OCI-LY7 (cell line): ENCODE measurements around the gene TMEM222. TPM values are rescaled to one million over a fixed set of nuclear protein-coding genes. Genes with fewer than 3 reads are reported as not detected.

Experiments
- BruUV-seq: library from RNA; stranded (reverse); fragments of 400-500 nt; replicated peaks from 2 replicates; lab custom pipeline; 2021; lab: Mats Ljungman, UMichigan
- CTCF ChIA-PET: fragments of 300-600 bp; sonication (Branson Sonifier 250); formaldehyde crosslinking; loops from one replicate; lab custom pipeline; 2022; ENCODE audit warnings: antibody characterized with exemption; ENCODE audit not compliant: unreplicated experiment; lab: Charles Lee
- POLR2A ChIA-PET: fragments of 300-600 bp; sonication (Branson Sonifier 250); formaldehyde crosslinking; loops from one replicate; lab custom pipeline; 2022; ENCODE audit warnings: antibody characterized with exemption; lab: Charles Lee
- DNase-seq: peaks from one replicate; pipeline ENCODE4 v3.0.0-alpha.2; 2015; ENCODE audit warnings: low spot score
- H2AFZ ChIP-seq: fragments of 200-600 bp; sonication (generic), shearing (Covaris generic); 2 replicates; pipeline ENCODE4 v1.6.1; 2014; ENCODE audit warnings: mild to moderate bottlenecking, antibody characterized with exemption, low read length, moderate library complexity
- H3K27ac ChIP-seq: fragments of 200-600 bp; sonication (generic); 2 replicates; pipeline ENCODE4 v1.5.1; 2014; ENCODE audit warnings: mixed run types, low read depth, mild to moderate bottlenecking, moderate library complexity, low read length, inconsistent platforms; ENCODE audit not compliant: poor library complexity, severe bottlenecking
- H3K36me3 ChIP-seq: fragments of 200-600 bp; sonication (generic); 2 replicates; pipeline ENCODE4 v1.6.1; 2014; ENCODE audit warnings: mild to moderate bottlenecking, antibody characterized with exemption, low read length, moderate library complexity, mixed read lengths; ENCODE audit not compliant: insufficient read depth
- H3K4me1 ChIP-seq: fragments of 200-600 bp; sonication (generic); 2 replicates; pipeline ENCODE4 v1.5.1; 2014; ENCODE audit warnings: mild to moderate bottlenecking, low read length; ENCODE audit not compliant: insufficient read depth, poor library complexity, severe bottlenecking
- H3K4me2 ChIP-seq: fragments of 200-600 bp; sonication (generic); 2 replicates; pipeline ENCODE4 v1.6.1; 2014; ENCODE audit warnings: mild to moderate bottlenecking, low read length
- H3K4me3 ChIP-seq: fragments of 200-600 bp; sonication (generic); 2 replicates; pipeline ENCODE4 v1.5.1; 2014; ENCODE audit warnings: mild to moderate bottlenecking, low read depth, low read length; ENCODE audit not compliant: poor library complexity, severe bottlenecking
- H3K79me2 ChIP-seq: fragments of 200-600 bp; sonication (generic); 2 replicates; pipeline ENCODE4 v1.6.1; 2016; ENCODE audit warnings: low read depth, mild to moderate bottlenecking, low read length, moderate library complexity, mixed read lengths; ENCODE audit not compliant: insufficient read depth
- H3K9me2 ChIP-seq: fragments of 200-600 bp; sonication (generic); 2 replicates; pipeline ENCODE4 v1.6.1; 2016; ENCODE audit warnings: mild to moderate bottlenecking, low read length, mixed read lengths; ENCODE audit not compliant: insufficient read depth
- H3K9me3 ChIP-seq: fragments of 200-600 bp; sonication (generic); 2 replicates; pipeline ENCODE4 v1.6.1; 2014; ENCODE audit warnings: mild to moderate bottlenecking, mixed run types, low read length, mixed read lengths
- H4K20me1 ChIP-seq: fragments of 200-600 bp; sonication (generic); 2 replicates; pipeline ENCODE4 v1.6.1; 2014; ENCODE audit warnings: mild to moderate bottlenecking, antibody characterized with exemption, low read length, moderate library complexity, mixed read lengths; ENCODE audit not compliant: insufficient read depth
- EZH2phosphoT487 ChIP-seq: fragments of 200-600 bp; sonication (generic); IDR thresholded peaks from 2 replicates; pipeline ENCODE4 v1.6.1; 2018; ENCODE audit warnings: low read depth, borderline replicate concordance, mild to moderate bottlenecking, mixed run types, antibody characterized with exemption, low read length, moderate library complexity, mixed read lengths
- intact Hi-C: fragments of 100-400 bp; cut with micrococcal nuclease; formaldehyde crosslinking; loops from one replicate; pipeline ENCODE4 v1.10.0; 2022; ENCODE audit not compliant: unreplicated experiment
- total RNA-seq, 2 experiments: library from RNA; depleted of rRNA in 1 of 2; stranded (reverse); fragments of >200 nt in 1 of 2; shearing (Covaris generic) in 1 of 2; gene quantifications; 2 replicates each; pipeline ENCODE4 v1.2.3, GENCODE V29; 2014 to 2022
- TF ChIP-seq, protein P1 (sequence below): fragments of 200-600 bp; sonication (generic); conservative IDR thresholded peaks from 2 replicates; pipeline ENCODE4 v1.5.1; 2014; ENCODE audit warnings: mild to moderate bottlenecking, antibody characterized with exemption, low read length, moderate library complexity, mixed read lengths

TMEM222 gene
- total RNA-seq, 2 experiments from 2014 or later = 29.5 to 43.4 TPM

DNA sequence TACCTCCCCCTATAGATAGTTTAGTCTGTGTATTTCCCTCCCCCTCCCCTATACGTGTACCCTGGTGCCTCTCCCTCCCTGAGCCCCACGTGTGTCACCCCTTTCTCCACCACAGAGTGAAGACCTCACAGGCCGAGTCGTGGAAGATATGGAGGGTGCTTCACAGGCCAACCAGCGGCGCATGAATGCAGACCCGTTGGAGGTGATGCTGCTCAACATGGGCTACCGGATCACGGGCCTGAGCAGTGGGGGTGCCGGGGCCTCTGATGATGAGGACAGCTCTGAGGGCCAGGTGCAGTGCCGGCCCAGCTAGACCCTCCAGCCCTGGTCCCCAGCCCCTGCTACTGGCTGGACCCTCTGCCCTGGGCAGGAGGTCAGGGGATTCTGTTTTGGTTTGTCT is 15.9 kb upstream of the TMEM222 start:
- no peaks in the 10 kb centered on the region for H3K79me2 ChIP-seq
- H3K4me2 ChIP-seq = no peak overlapping the region
- intact Hi-C loops = loop anchor here (10.0 kb wide), 1 partner anchor 49 kb away; no protein-coding TSS in a partner anchor
- no peak for TF ChIP-seq EZH2phosphoT487
- TF ChIP-seq, protein P1, sequence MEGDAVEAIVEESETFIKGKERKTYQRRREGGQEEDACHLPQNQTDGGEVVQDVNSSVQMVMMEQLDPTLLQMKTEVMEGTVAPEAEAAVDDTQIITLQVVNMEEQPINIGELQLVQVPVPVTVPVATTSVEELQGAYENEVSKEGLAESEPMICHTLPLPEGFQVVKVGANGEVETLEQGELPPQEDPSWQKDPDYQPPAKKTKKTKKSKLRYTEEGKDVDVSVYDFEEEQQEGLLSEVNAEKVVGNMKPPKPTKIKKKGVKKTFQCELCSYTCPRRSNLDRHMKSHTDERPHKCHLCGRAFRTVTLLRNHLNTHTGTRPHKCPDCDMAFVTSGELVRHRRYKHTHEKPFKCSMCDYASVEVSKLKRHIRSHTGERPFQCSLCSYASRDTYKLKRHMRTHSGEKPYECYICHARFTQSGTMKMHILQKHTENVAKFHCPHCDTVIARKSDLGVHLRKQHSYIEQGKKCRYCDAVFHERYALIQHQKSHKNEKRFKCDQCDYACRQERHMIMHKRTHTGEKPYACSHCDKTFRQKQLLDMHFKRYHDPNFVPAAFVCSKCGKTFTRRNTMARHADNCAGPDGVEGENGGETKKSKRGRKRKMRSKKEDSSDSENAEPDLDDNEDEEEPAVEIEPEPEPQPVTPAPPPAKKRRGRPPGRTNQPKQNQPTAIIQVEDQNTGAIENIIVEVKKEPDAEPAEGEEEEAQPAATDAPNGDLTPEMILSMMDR = no peak
- H2AFZ ChIP-seq = no peak overlapping the region
- no peaks in the 10 kb centered on the region for H3K9me2 ChIP-seq
- ChIA-PET POLR2A (interaction anchor here (0.6 kb wide), 1 partner anchor 32 kb away, joined by 4 read pairs; no protein-coding TSS in a partner anchor), CTCF (no interaction called here)
- no peak for DNase-seq
- H3K36me3 ChIP-seq = no peaks in the 10 kb centered on the region
- H3K4me1 ChIP-seq = peaks cover 11% of the 10 kb centered on the region
- H3K9me3 ChIP-seq = no peaks in the 10 kb centered on the region
- no peak overlapping the region for H3K4me3 ChIP-seq
- H4K20me1 ChIP-seq = no peaks in the 10 kb centered on the region
- no TSS peak for BruUV-seq
- no peak overlapping the region for H3K27ac ChIP-seq

DNA sequence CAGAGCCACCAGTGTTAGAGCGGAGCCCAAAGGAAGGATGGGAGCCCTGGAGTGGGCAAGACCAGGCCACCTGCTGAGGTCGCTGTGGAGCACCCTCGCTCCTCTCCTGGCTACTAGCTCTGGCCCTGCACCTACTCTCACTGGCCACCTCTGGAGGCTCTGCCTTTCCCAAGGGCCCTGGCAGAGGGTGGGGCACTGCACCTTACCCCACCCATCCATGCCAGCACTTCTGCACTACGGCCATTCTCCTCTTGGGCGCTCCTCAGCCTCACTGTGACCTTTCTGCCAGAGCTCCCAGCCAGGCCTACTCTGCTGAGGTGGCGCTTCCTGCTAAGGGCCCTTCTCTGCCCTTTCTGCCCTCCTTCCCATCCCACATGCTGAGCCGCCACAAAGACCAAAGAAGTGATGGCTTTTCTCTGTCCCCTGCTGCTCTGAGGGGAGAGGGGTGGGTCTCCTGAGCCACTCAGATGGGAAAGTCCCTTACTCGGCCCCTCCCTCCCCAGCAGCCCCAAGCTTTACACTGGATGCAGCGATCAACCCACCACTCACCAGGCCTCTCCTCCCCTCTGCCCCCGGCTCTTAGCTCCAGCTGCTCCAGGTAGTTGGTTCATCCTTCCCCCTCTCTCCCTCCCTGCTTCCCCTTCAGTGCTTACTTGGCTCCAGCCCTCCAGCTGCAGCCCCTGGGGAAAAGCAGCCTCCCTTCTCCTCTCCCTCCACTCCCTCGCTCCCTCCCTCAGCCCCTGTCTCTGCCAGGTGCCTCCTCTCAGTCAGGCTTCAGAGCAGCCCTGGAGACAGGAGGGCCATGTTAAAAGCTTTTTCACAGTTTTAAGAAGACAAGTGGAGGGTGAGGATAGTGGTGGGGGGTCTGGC is 14.8 kb upstream of the TMEM222 start:
- CTCF ChIA-PET = interaction anchor here (0.5 to 0.6 kb wide), 2 partner anchors 34 to 208 kb away, joined by 3 read pairs; no protein-coding TSS in a partner anchor
- POLR2A ChIA-PET = no interaction called here
- no peaks in the 10 kb centered on the region for H3K36me3 ChIP-seq
- BruUV-seq = no TSS peak
- no peaks in the 10 kb centered on the region for H3K9me3 ChIP-seq
- no peaks in the 10 kb centered on the region for H3K9me2 ChIP-seq
- no peak overlapping the region for H2AFZ ChIP-seq
- intact Hi-C loops = loop anchor here (10.0 kb wide), 1 partner anchor 48 kb away; no protein-coding TSS in a partner anchor
- peaks cover 11% of the 10 kb centered on the region for H3K4me1 ChIP-seq
- no peaks in the 10 kb centered on the region for H3K79me2 ChIP-seq
- H4K20me1 ChIP-seq = no peaks in the 10 kb centered on the region
- no peak for DNase-seq
- no peak overlapping the region for H3K27ac ChIP-seq
- H3K4me3 ChIP-seq = no peak overlapping the region
- H3K4me2 ChIP-seq = no peak overlapping the region
- TF ChIP-seq, protein P1 = peak; percentile 23; the same call in 1 of the 2 replicates
- TF ChIP-seq EZH2phosphoT487 = no peak
